HG02642 (cell line): Measurements from ENCODE around the gene JAKMIP2.
"Not testable (repeated sequence)": the region's sequence is repeated elsewhere in the genome, so short reads cannot be mapped to it uniquely, and the experiment has no call there.

ENCODE experiments used
- ATAC-seq: cut with Tn5 transposase; IDR thresholded peaks from one replicate; pipeline ENCODE4 v1.9.1; 2021; ENCODE audit warnings: mild to moderate bottlenecking; ENCODE audit not compliant: unreplicated experiment, poor library complexity

The JAKMIP2 gene

DNA sequence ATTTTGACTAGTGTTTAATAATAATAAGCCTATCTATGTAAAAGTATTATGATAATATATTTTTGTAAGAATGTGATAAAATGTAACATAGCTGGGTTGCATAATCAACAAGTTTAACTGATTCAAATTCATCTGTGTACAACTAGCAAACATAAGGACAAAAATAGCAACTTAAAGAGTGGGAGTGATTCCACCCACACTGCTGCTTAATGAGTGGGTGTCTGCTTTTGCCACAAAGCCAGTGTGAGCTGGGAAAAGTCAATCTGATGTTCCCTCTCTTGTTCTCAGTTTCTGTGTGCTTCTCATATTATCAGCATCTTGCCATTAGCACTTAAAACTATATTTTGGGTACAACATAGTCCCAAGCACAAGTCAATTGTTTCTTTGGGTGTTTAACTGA is 161.5 kb downstream of the JAKMIP2 start:
- ATAC-seq, result no peak

DNA sequence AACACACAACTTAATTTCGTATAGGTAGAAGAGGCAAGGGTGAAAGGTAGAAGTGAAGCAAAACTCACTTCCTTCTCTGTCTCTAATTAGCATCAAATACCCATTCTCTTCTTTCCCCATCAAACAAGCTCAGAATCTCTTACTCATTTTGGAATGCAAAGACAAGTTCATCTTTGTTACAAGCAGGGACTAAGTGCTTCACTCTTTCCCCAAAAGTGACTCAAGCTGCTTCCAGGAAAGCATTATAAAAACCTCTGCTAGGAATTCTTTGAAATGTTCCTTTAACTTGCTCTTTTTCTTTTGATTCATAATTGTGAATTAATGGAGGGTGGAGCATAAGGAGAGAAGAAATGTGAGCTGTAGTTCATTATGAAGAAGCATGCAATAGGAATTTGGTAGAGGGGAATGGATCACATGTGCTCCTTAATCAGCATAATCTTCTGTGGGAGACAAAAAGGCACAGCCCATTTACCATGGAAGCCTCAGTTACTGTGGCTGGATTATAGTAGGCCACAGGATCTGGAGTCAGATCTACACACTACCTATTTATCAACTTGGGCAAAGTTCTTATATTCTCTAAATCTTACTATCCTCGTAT is 163.1 kb downstream of the JAKMIP2 start:
- ATAC-seq, result no peak

DNA sequence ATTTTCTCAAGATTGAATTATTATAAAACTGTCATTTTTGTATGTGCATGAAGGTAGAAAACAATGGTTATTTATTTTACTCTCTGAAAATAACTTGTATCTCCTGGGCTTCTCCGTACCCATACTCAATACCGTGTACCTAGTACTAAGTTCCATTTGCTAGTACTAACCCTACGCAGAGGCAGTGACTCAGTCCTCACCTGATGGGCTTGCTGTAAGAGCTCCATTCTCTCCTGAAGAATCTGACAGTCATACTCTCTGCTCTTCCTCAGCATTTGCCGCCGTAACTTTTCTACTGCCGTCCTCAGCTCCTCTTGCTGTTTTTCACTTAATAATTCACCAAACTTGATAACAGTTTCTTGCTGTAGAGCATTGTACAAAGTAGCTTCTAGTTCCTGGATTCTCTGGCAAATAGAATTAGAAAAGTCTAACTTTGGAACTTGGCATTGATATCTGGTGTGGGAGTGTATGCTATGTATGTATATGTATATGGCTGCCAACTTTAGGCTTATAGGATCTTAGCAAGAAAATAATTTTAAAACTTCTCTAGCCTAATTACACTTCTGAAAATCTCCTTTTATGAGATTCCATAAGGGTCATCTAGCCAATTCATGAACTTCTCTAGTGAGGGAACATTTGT is 164.7 kb downstream of the JAKMIP2 start:
- no peak for ATAC-seq

DNA sequence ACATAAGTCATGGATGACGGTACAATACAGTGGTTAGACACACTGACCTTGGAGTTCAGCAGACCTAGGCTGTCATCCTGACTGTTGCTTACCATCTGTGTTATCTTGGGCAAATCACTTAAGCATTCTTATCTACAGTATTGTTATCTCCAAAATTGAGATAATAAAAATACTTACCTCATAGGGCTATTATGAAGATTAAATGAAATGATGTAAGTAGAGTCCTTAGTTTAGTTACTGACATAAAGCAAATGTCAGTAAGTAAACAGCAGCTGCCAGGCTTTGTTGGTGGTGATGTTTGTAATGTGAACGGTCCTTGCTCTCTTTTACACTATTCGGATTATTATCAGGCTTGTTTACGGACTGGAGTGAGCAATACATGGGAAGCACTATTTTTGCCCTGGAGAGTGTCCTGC is 165.3 kb downstream of the JAKMIP2 start:
- ATAC-seq, result no peak

DNA sequence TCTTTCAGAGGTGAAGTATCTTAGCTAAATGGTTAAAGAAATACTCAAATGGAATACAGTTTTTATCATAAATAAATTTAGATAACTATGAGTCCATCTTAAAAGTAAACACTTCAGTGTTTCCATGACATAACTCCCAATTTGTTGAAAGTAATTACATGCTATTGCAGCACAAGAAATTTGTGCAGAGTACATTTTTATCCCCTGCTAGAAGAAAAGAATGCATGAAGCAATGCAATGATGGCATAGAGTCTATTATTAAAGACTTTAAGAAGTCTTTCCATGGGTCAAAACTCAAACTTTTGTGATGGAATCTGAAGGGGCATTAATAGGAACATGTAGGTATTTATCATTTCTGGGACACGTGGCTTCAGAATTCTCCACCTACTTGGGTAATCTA is 166.1 kb downstream of the JAKMIP2 start:
- no peak for ATAC-seq

DNA sequence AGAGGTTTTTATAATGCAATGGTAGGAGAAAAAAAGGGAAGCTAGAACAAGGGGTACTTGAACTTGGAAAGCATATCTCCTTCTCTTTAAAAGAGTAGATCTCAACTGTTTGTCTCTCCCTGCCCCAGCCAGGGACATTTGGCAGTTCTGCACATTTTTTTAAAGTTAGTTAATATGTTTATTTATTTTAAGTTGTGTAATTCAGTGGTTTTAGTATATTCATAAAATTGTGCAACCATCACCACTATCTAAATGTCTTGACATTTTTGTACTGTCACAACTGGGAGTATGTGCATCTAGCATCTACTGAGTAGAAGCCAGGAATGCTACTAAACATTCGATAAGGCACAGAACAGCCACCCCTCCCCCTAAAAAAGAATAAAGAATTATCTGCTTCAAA is 169.2 kb downstream of the JAKMIP2 start:
- no peak for ATAC-seq

DNA sequence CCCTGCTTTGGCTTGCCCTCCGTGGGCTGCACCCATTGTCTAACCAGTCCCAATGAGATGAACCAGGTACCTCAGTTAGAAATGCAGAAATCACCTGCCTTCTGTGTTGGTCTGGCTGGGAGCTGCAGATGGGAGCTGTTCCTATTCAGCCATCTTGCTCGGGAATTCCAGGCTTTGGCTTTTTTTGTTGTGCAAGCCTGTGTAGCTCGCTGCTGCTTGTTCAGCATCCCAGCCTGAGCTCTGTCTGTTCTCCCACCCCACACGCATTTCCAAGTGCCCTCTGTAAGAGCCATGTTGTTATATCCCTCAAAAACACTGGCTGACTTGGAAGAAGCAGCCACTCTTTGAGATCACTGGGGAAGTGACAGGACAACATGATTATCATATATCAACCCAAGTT is 171.0 kb downstream of the JAKMIP2 start:
- ATAC-seq, result no peak

DNA sequence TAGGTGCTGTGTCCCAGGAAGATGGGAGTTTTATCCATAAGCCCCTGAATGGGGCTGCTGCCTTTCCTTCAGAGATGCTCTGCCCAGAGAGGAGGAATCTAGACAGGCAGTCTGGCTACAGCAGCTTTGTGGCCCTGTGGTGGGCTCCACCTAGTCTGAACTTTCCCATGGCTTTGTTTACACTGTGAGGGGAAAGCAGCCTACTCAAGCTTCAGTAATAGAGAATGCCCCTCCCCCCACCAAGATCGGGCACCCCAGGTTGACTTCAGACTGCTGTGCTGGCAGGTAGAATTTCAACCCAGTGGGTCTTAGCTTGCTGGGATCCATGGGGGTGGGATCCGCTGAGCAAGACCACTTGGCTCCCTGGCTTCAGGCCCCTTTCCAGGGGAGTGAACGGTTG is 171.7 kb downstream of the JAKMIP2 start:
- no peak for ATAC-seq

DNA sequence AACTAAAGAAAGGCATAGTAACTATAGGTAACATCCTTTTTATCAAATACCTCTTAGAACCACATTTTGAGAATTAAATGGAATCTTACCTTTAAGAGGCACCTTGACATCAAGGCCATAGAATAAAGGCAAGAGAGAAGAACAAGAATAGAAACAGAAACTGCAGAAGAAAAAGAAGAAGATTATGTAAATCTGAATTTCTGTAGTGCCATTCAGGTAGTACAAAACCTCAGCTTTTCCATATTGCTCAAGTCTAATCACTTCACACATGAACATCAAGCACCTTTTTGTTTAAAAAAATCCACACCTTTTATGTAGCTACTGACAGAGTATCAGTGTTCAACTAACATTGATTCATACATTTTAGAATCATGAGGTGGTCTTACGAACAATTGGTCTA is 180.9 kb downstream of the JAKMIP2 start:
- ATAC-seq, result peak; percentile 55

DNA sequence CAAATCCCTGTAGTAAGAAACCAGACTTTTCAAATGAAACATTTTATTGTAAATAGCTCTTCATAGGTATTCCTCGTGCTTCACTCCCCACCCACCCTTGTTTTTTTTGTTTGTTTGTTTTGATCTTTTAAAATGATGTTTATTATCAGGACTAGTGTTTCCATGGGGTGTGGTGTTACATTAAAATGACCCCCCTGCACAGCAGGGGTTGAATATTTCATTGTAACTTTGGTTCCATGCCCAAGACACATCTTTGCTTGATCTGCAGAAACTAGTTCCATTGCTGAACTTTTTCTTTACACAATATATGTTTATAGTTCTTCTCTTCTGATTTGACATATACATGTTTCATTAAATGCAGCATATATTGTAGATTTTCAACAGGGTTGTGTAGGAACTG is 191.4 kb downstream of the JAKMIP2 start:
- no peak for ATAC-seq

DNA sequence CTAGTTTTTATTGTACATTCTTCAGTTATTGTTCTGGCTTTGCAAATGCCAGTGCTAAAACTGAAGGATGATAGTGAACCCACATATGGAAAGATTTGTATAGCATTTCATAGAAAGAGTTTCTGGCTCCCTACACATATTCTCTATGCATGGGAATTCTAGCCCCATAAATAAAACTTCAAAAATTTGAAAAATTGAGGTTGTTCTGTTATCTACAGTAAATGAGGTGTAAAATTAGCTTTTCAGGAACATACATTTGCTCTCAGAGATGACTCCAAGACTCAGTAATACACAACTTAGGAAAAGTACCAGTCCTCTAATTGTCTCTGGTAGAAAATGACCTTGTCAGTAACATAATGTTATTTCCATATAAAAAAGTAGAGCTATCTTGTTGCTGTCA is 192.4 kb downstream of the JAKMIP2 start:
- ATAC-seq, result no peak

DNA sequence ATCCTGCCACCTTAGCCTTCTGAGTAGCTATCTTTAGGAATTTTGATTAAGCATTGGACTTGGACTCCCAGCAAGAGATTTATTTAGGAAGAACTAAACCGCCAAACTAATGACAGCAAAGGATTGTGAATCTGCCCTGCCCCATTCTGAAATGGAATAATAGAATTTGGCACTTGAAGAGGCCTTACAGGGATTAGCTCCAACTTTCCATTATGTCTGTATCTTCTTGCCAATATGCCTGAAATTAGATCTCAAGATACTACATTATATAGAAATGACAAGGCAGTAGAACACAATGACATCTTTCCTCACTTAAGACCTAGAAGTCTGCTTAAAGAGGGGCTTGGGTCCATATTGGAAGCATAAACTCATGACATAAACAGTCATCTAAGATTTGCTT is 195.7 kb downstream of the JAKMIP2 start:
- no peak for ATAC-seq

DNA sequence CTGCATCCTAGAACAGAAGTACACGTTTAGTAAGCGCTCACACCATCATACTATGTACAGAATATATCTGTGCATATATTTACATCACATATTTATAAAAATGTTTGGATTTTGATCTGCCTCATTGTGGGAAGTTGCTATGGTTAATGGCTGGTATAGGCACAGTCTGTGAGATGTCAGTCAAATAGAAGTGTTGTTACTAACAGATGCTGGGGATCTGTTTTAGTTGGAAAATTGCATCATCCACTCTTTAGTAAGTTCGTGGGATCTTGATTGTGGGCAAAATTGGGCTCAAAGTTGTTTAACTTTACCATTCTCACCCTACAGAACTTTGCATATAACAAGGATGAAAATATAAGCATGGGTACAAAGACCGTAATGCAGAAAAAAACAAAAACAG is 196.3 kb downstream of the JAKMIP2 start:
- no peak for ATAC-seq

DNA sequence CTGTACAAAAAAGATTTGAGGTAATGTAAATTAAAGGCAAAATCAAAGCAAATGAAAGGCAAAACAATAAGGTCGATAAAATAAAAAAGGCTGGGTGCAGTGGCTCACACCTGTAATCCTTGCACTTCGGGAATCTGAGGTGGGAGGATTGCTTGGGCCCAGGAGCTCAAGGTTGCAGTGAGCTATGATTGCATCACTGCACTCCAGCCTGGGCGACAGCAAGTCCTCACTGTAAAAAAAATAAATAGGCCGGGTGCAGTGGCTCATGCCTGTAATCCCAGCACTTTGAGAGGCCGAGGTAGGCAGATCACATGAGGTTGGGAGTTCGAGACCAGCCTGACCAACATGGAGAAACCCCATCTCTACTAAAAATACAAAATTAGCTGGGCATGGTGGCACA is 200.3 kb downstream of the JAKMIP2 start:
- ATAC-seq, result not testable (repeated sequence)

DNA sequence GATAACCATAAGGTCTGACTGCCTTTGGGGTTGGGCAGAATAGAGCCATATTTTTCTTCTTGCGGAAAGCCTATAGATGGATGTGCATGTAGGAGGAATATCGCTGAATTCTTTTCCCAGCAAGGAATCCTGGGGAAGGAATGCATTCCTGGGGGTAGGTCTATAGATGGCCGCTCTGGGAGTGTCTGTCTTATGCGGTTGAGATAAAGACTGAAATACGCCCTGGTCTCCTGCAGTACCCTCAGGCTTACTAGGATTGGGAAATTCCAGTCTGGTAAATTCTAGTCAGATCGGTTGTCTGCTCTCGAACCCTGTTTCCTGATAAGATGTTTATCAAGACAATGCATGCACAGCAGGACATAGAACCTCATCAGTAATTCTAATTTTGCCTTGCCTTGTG is 202.1 kb downstream of the JAKMIP2 start:
- not testable (repeated sequence) for ATAC-seq

DNA sequence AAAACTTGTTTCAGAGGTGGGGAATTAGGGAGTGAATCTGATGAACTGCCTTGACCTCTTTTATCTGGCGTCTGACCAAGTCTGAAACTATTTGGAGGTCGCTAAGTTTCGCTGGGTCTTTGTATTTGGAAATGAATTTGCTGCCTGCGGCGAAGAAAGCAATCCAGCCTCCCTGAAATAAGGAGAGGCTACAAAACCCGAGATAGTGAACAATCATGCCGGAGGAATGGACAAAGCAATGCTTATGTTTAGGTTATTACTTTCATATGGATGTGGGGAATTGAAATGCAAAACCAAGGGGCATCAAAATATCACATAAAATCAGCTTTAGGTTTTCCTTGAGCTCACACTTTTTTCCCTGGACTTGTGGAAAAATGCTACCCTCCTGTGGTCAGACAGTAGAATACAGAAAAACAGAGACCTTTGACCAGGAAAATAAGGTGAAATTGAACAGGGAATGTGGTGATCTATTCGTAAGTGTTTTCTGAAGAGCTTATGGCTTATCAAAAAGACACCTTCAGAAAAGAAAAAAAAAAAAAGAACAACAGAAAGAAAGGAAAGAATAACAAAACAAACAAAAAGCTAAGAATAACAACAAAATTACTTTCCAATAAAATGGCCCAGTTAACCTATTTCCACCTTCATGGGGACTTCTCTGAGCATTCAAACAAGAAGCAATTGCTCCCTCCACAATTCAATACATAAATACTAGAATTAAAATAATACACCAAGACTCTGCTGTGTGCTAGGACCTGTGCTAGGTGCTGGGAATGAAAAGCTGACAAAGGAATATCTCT is 204.1 kb downstream of the JAKMIP2 start:
- ATAC-seq, result no peak

DNA sequence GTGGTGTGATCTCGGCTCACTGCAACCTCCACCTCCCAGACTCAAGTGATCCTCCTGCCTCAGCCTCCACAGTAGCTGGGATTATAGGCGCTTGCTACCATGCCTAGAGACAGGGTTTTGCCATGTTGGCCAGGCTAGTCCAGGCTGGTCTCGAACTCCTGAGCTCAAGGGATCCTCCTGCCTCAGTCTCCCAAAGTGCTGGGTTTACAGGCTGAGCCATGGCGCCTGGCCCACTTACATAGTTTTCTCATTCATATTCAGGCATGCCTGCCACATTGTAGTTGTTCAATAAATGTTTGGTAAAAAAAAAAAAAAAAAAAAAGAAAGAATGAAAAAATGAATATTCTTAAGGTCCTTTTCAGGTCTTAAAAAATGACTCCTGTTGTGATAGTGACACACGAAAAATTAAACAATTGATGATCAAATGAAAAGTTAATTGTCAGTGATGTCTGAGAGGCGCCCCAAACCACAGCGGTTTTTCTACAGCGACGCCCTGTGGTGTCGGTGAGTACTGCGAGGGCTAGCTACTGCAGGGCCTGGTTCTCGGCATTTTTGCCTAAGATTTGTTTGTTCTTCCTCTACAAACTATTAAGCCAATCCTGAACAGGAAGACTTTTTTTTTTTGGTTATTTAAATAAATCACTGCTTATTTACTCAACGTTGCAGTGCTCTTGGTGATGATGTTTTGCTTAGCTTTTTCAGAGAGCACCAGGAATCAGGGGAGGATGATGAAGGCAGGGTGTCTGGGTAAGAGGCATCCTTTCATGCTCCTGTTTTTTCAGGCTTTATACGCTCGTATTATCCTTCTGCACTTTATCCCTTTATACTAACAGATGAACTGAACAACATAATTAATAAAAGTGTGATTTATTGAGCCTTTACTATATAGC is 205.6 kb downstream of the JAKMIP2 start:
- peak; percentile 83 for ATAC-seq

DNA sequence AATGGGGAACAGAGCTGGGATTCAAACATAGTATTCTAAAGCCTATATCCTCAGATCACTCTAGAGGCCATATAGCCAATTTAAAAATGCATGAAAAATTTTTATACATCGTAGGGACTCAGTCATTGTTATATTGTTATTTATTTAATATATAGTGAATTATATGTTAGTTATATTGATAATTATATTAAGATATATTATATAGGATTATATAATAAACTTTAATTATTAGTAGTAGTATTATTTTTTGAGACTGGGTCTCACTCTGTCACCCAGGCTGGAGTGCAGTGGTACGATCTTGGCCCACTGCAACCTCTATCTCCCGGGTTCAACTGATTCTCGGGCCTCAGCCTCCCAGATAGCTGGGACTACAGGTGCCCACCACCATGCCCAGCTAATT is 206.9 kb downstream of the JAKMIP2 start:
- no peak for ATAC-seq

DNA sequence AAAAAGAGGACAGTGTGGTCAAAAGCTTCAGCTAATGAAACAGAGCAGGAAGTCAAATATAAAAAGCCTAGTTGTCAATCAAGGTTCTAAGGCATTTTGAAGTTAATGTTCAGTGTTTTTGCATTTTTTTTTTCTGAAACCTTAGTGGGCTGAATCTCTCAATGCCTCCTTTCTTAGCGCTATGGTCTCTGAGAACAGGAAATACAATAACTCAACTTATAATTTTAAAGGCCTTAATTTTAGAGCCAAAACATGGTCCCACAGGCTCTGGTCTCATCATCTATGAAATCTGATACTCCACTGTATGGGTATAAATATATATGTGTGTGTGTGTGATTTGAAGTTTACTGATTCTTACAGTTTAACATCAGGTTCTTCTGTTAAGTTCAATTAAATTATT is 209.3 kb downstream of the JAKMIP2 start:
- no peak for ATAC-seq

DNA sequence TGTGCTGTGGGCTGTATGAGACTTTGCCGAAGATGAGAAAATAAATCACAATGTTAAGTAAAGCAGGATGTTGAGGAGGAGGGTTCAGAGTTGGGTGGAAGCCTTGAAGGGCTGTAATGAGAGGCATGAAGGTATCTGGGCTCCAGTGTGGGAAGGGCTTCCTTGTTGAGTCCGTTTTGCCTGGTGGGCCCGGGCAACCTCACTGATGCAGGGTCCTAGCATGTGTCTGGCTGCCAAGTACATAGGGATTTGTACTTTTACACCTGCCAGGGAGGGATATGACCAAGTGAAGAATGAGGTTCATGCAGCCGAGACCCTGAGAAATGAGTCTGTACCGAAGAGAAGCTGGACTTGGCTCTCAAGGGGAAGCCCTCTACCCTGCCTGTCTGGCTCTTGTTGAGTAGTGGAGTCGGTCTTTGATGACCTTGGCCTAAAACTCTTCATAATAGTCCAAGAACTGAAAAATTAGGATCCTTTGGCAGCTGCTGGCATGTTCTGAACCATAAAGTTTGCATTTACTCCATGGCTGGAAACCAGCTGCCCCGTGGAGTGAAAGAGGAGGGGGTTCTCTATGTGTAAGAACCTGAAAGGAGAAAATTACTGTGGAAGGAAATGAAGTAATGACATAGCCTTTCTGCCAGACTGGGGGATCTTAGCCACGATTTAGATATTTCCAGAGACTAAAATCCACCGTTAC is 213.7 kb downstream of the JAKMIP2 start:
- no peak for ATAC-seq
